ENCODE data around the gene ST7L.
"Not testable (repeated sequence)": the region's sequence is repeated elsewhere in the genome, so short reads cannot be mapped to it uniquely, and the experiment has no call there.

Gene ST7L

GRCh38 chr1:112492076-112492475 lies 126.9 kb downstream of the ST7L start:
- no peaks in the 10 kb centered on the region for H3K9me3 ChIP-seq (ENCODE audit: insufficient read depth, low read length)
- TF ChIP-seq EZH2phosphoT487 (IDR thresholded peaks at IDR 0.05; ENCODE audit: low read depth) (no peak), CTCF (IDR thresholded peaks at IDR 0.05; ENCODE audit: low read depth, low read length) (no peak)
- H3K4me1 ChIP-seq (ENCODE audit: low read length), result no peaks in the 10 kb centered on the region
- H3K79me2 ChIP-seq (ENCODE audit: low read length), result no peaks in the 10 kb centered on the region
- H4K20me1 ChIP-seq (ENCODE audit: insufficient read depth, low read length), result no peaks in the 10 kb centered on the region
- H3K9ac ChIP-seq (ENCODE audit: low read length), result no peak overlapping the region
- H3K27me3 ChIP-seq (ENCODE audit: low read depth, low read length), result no peaks in the 10 kb centered on the region
- H3K36me3 ChIP-seq (replicated peaks; ENCODE audit: low read depth, low read length), result no peaks in the 10 kb centered on the region
- no peak overlapping the region for H3K27ac ChIP-seq (ENCODE audit: low read length)
- H3K4me3 ChIP-seq (ENCODE audit: low read length), result no peak overlapping the region
- no peak overlapping the region for H3K4me2 ChIP-seq (ENCODE audit: low read length)
- no peak overlapping the region for H2AFZ ChIP-seq (ENCODE audit: low read depth, low read length)

- no peaks in the 10 kb centered on the region for H3K4me1 ChIP-seq (ENCODE audit: low read length)
- H3K9ac ChIP-seq (ENCODE audit: low read length), result no peak overlapping the region
- no peaks in the 10 kb centered on the region for H3K27me3 ChIP-seq (ENCODE audit: low read depth, low read length)
- no peak overlapping the region for H3K27ac ChIP-seq (ENCODE audit: low read length)
- no peak overlapping the region for H2AFZ ChIP-seq (ENCODE audit: low read depth, low read length)
- H4K20me1 ChIP-seq (ENCODE audit: insufficient read depth, low read length), result no peaks in the 10 kb centered on the region
- H3K36me3 ChIP-seq (replicated peaks; ENCODE audit: low read depth, low read length), result no peaks in the 10 kb centered on the region
- no peak overlapping the region for H3K4me2 ChIP-seq (ENCODE audit: low read length)
- no peaks in the 10 kb centered on the region for H3K79me2 ChIP-seq (ENCODE audit: low read length)
- no peaks in the 10 kb centered on the region for H3K9me3 ChIP-seq (ENCODE audit: insufficient read depth, low read length)
- TF ChIP-seq EZH2phosphoT487 (IDR thresholded peaks at IDR 0.05; ENCODE audit: low read depth), result no peak
- TF ChIP-seq CTCF (IDR thresholded peaks at IDR 0.05; ENCODE audit: low read depth, low read length), result no peak
- H3K4me3 ChIP-seq (ENCODE audit: low read length), result no peak overlapping the region
These were observed 130.8 kb downstream of the ST7L start for GRCh38 chr1:112488141-112488540.

- H3K9me3 ChIP-seq (ENCODE audit: insufficient read depth, low read length); H3K4me3 ChIP-seq (ENCODE audit: low read length); H3K79me2 ChIP-seq (ENCODE audit: low read length); H4K20me1 ChIP-seq (ENCODE audit: insufficient read depth, low read length); H3K4me2 ChIP-seq (ENCODE audit: low read length); H3K36me3 ChIP-seq (replicated peaks; ENCODE audit: low read depth, low read length); H3K27me3 ChIP-seq (ENCODE audit: low read depth, low read length); H3K4me1 ChIP-seq (ENCODE audit: low read length); H3K9ac ChIP-seq (ENCODE audit: low read length); H2AFZ ChIP-seq (ENCODE audit: low read depth, low read length); H3K27ac ChIP-seq (ENCODE audit: low read length): not testable (repeated sequence)
These were observed 131.3 kb downstream of the ST7L start for GRCh38 chr1:112487686-112488085.

- not testable (repeated sequence) for H3K36me3 ChIP-seq (replicated peaks; ENCODE audit: low read depth, low read length); H3K9me3 ChIP-seq (ENCODE audit: insufficient read depth, low read length); H4K20me1 ChIP-seq (ENCODE audit: insufficient read depth, low read length); H3K9ac ChIP-seq (ENCODE audit: low read length); H3K27ac ChIP-seq (ENCODE audit: low read length); H3K79me2 ChIP-seq (ENCODE audit: low read length); H2AFZ ChIP-seq (ENCODE audit: low read depth, low read length); H3K4me3 ChIP-seq (ENCODE audit: low read length); H3K27me3 ChIP-seq (ENCODE audit: low read depth, low read length); H3K4me2 ChIP-seq (ENCODE audit: low read length); H3K4me1 ChIP-seq (ENCODE audit: low read length)
These were observed 132.9 kb downstream of the ST7L start for GRCh38 chr1:112486063-112486462.

GRCh38 chr1:112478314-112478713 lies 140.6 kb downstream of the ST7L start:
- Histone ChIP-seq H3K27me3 (ENCODE audit: low read depth, low read length) (no peaks in the 10 kb centered on the region), H3K79me2 (ENCODE audit: low read length) (no peaks in the 10 kb centered on the region), H4K20me1 (ENCODE audit: insufficient read depth, low read length) (no peaks in the 10 kb centered on the region), H3K36me3 (replicated peaks; ENCODE audit: low read depth, low read length) (no peaks in the 10 kb centered on the region), H3K4me3 (ENCODE audit: low read length) (no peak overlapping the region), H3K4me2 (ENCODE audit: low read length) (no peak overlapping the region), H2AFZ (ENCODE audit: low read depth, low read length) (no peak overlapping the region), H3K9me3 (ENCODE audit: insufficient read depth, low read length) (0 out of 2 replicates have a peak, but pooled peaks cover 4% of the 10 kb centered on the region), H3K27ac (ENCODE audit: low read length) (no peak overlapping the region), H3K9ac (ENCODE audit: low read length) (no peak overlapping the region), H3K4me1 (ENCODE audit: low read length) (no peaks in the 10 kb centered on the region)
- TF ChIP-seq EZH2phosphoT487 (IDR thresholded peaks at IDR 0.05; ENCODE audit: low read depth) (no peak), CTCF (IDR thresholded peaks at IDR 0.05; ENCODE audit: low read depth, low read length) (no peak)
